GM18951 (cell line): ENCODE results near the gene EHD1.

ENCODE experiments used
- POLR2A ChIP-seq: IDR thresholded peaks from 4 replicates; pipeline ENCODE4 v1.6.1; 2011; ENCODE audit warnings: mild to moderate bottlenecking; ENCODE audit not compliant: insufficient read length, insufficient read depth; ENCODE audit errors: extremely low read depth
- in situ Hi-C: fragments of 300-500 bp; cut with MboI; formaldehyde crosslinking; loops from one replicate; pipeline ENCODE4 v1.12.0; 2022; ENCODE audit warnings: low sequenced_read_pairs, mixed read lengths, inconsistent platforms; ENCODE audit not compliant: unreplicated experiment

Gene EHD1

GRCh38 chr11:64878494-64879243 is at the start of gene EHD1:
TSS of gene EHD1 (minus strand) at chr11:64878621. CDS start at chr11:64878464, 157 bp downstream.
- peak; percentile 99 for TF ChIP-seq POLR2A
- in situ Hi-C loops: no loop called here

- in situ Hi-C loops: no loop called here
- TF ChIP-seq POLR2A: no peak
Measured at GRCh38 chr11:64926689-64927088, 48.3 kb upstream of the EHD1 start.

GRCh38 chr11:64925536-64926436 is 47.4 kb upstream of the EHD1 start:
- TF ChIP-seq POLR2A: no peak
- in situ Hi-C loops: no loop called here

- no peak for TF ChIP-seq POLR2A
- in situ Hi-C loops: no loop called here
Measured at GRCh38 chr11:64924910-64925284, 46.5 kb upstream of the EHD1 start.

GRCh38 chr11:64923944-64924909 is 45.8 kb upstream of the EHD1 start, which contains the start of gene PPP2R5B:
TSS of gene PPP2R5B (plus strand) at chr11:64924689. CDS start at chr11:64925735, 1,046 bp downstream.
- in situ Hi-C loops: no loop called here
- TF ChIP-seq POLR2A: peak; percentile 47

GRCh38 chr11:64923151-64923661 is 44.8 kb upstream of the EHD1 start:
- in situ Hi-C loops: no loop called here

GRCh38 chr11:64921384-64921783 is 43.0 kb upstream of the EHD1 start:
- in situ Hi-C loops: no loop called here
- no peak for TF ChIP-seq POLR2A

More at GRCh38 chr11:64923151-64923661, 44.8 kb upstream of the EHD1 start:
- TF ChIP-seq POLR2A: no peak

GRCh38 chr11:64920124-64920523 is 41.7 kb upstream of the EHD1 start:
- in situ Hi-C loops: no loop called here
- no peak for TF ChIP-seq POLR2A

GRCh38 chr11:64919627-64920026 is 41.2 kb upstream of the EHD1 start:
- in situ Hi-C loops: no loop called here
- no peak for TF ChIP-seq POLR2A

GRCh38 chr11:64918017-64918416 is 39.6 kb upstream of the EHD1 start:
- in situ Hi-C loops: no loop called here
- TF ChIP-seq POLR2A: no peak

- TF ChIP-seq POLR2A: no peak
- in situ Hi-C loops: no loop called here
Measured at GRCh38 chr11:64917663-64917995, 39.2 kb upstream of the EHD1 start.
